Subcutaneous abdominal adipose tissue (tissue), 5 donors: Measurements from ENCODE around the gene THRAP3.

ENCODE experiments used
- H3K27ac ChIP-seq: one replicate; pipeline ENCODE4 v1.7.0; 2013; ENCODE audit warnings: low read depth, mild to moderate bottlenecking, inconsistent platforms, low read length, moderate library complexity
- H3K27me3 ChIP-seq, 5 donors: one replicate each; pipeline ENCODE4 v1.7.0; 2013; ENCODE audit warnings: low read length in 5 of 5, inconsistent platforms in 1 of 5; ENCODE audit not compliant: control insufficient read depth in 5 of 5, insufficient read depth in 4 of 5
- H3K36me3 ChIP-seq, 5 donors: one replicate each; pipeline ENCODE4 v1.7.0; 2013; ENCODE audit warnings: low read length in 5 of 5; ENCODE audit not compliant: control insufficient read depth in 5 of 5, insufficient read depth in 5 of 5
- H3K4me1 ChIP-seq, 5 donors: one replicate each; pipeline ENCODE4 v1.7.0; 2013; ENCODE audit warnings: low read length in 5 of 5, mild to moderate bottlenecking in 3 of 5, moderate library complexity in 1 of 5; ENCODE audit not compliant: control insufficient read depth in 5 of 5, insufficient read depth in 5 of 5
- H3K4me3 ChIP-seq, 5 donors: one replicate each; pipeline ENCODE4 v1.7.0; 2013; ENCODE audit warnings: low read length in 5 of 5, low read depth in 1 of 5
- H3K9ac ChIP-seq, 5 donors: one replicate each; pipeline ENCODE4 v1.7.0; 2013; ENCODE audit warnings: low read length in 5 of 5, mild to moderate bottlenecking in 4 of 5, moderate library complexity in 3 of 5
- H3K9me3 ChIP-seq, 5 donors: one replicate each; pipeline ENCODE4 v1.7.0; 2013; ENCODE audit warnings: low read length in 5 of 5; ENCODE audit not compliant: control insufficient read depth in 5 of 5
- donor health status: healthy.
- donor health status: healthy.
- donor health status: healthy.
- donor health status: healthy.
- donor health status: healthy.

THRAP3 gene

GRCh38 chr1:36269408-36269838 is 45.2 kb downstream of the THRAP3 start:
- H3K27ac ChIP-seq, result no peak overlapping the region
- no peak overlapping the region for H3K9ac ChIP-seq
- peaks cover 0 to 13% (median 11%) of the 10 kb centered on the region in 5 donors for H3K4me1 ChIP-seq
- peaks cover 10 to 30% (median 22%) of the 10 kb centered on the region in 5 donors for H3K36me3 ChIP-seq
- H3K9me3 ChIP-seq, result no peaks in the 10 kb centered on the region
- no peak overlapping the region for H3K4me3 ChIP-seq
- no peaks in the 10 kb centered on the region for H3K27me3 ChIP-seq

- H3K27ac ChIP-seq, result no peak overlapping the region
- no peaks in the 10 kb centered on the region for H3K27me3 ChIP-seq
- H3K36me3 ChIP-seq, result peaks cover 10 to 28% (median 19%) of the 10 kb centered on the region in 5 donors
- no peak overlapping the region for H3K9ac ChIP-seq
- H3K4me1 ChIP-seq, result peaks cover 0 to 7% (median 5%) of the 10 kb centered on the region in 5 donors
- no peaks in the 10 kb centered on the region for H3K9me3 ChIP-seq
- no peak overlapping the region for H3K4me3 ChIP-seq
Measured at GRCh38 chr1:36273024-36273423, 48.8 kb downstream of the THRAP3 start.

- H3K36me3 ChIP-seq, result peaks cover 10 to 25% (median 17%) of the 10 kb centered on the region in 5 donors
- no peak overlapping the region for H3K27ac ChIP-seq
- no peaks in the 10 kb centered on the region for H3K27me3 ChIP-seq
- no peak overlapping the region for H3K4me3 ChIP-seq
- H3K4me1 ChIP-seq, result peaks cover 0 to 7% (median 6%) of the 10 kb centered on the region in 5 donors
- no peaks in the 10 kb centered on the region for H3K9me3 ChIP-seq
- no peak overlapping the region for H3K9ac ChIP-seq
Measured at GRCh38 chr1:36274201-36274600, 50.0 kb downstream of the THRAP3 start.

- Histone ChIP-seq H3K9me3 (no peaks in the 10 kb centered on the region), H3K4me1 (peaks cover 0 to 12% (median 11%) of the 10 kb centered on the region in 5 donors), H3K4me3 (no peak overlapping the region), H3K9ac (no peak overlapping the region), H3K27me3 (no peaks in the 10 kb centered on the region), H3K27ac (no peak overlapping the region), H3K36me3 (peaks cover 8 to 16% (median 14%) of the 10 kb centered on the region in 5 donors)
Measured at GRCh38 chr1:36276688-36277087, 52.4 kb downstream of the THRAP3 start.

- peaks cover 6 to 22% (median 14%) of the 10 kb centered on the region in 5 donors for H3K36me3 ChIP-seq
- no peaks in the 10 kb centered on the region for H3K27me3 ChIP-seq
- no peak overlapping the region for H3K9ac ChIP-seq
- no peak overlapping the region for H3K4me3 ChIP-seq
- H3K4me1 ChIP-seq, result peaks cover 0 to 18% (median 17%) of the 10 kb centered on the region in 5 donors
- peak overlapping the region; percentile 62 for H3K27ac ChIP-seq
- H3K9me3 ChIP-seq, result no peaks in the 10 kb centered on the region
Measured at GRCh38 chr1:36279110-36279788, 55.0 kb downstream of the THRAP3 start.

- no peak overlapping the region for H3K4me3 ChIP-seq
- peaks cover 10 to 28% (median 19%) of the 10 kb centered on the region in 5 donors for H3K36me3 ChIP-seq
- no peaks in the 10 kb centered on the region for H3K27me3 ChIP-seq
- peak overlapping the region; percentile 62 for H3K27ac ChIP-seq
- peak overlapping the region in 1 of 5 donors; percentile 32 for H3K9ac ChIP-seq
- H3K9me3 ChIP-seq, result no peaks in the 10 kb centered on the region
- H3K4me1 ChIP-seq, result peaks cover 0 to 24% (median 22%) of the 10 kb centered on the region in 5 donors
Measured at GRCh38 chr1:36279789-36280296, 55.6 kb downstream of the THRAP3 start.

- Histone ChIP-seq H3K36me3 (peaks cover 34 to 62% (median 36%) of the 10 kb centered on the region in 5 donors), H3K4me3 (no peak overlapping the region), H3K9ac (peak overlapping the region in 2 of 5 donors; percentile 16 to 60), H3K4me1 (peaks cover 0 to 28% (median 24%) of the 10 kb centered on the region in 5 donors), H3K27ac (peak overlapping the region; percentile 78), H3K9me3 (no peaks in the 10 kb centered on the region), H3K27me3 (no peaks in the 10 kb centered on the region)
Measured at GRCh38 chr1:36284061-36284460, 59.8 kb downstream of the THRAP3 start.

- Histone ChIP-seq H3K4me3 (no peak overlapping the region), H3K9ac (peak overlapping the region in 1 of 5 donors; percentile 16), H3K9me3 (no peaks in the 10 kb centered on the region), H3K4me1 (peaks cover 0 to 24% (median 21%) of the 10 kb centered on the region in 5 donors), H3K27ac (peak overlapping the region; percentile 78), H3K27me3 (no peaks in the 10 kb centered on the region), H3K36me3 (peaks cover 38 to 67% (median 41%) of the 10 kb centered on the region in 5 donors)
Measured at GRCh38 chr1:36284517-36284916, 60.3 kb downstream of the THRAP3 start.

- Histone ChIP-seq H3K4me1 (peaks cover 0 to 20% (median 16%) of the 10 kb centered on the region in 5 donors), H3K27me3 (no peaks in the 10 kb centered on the region), H3K27ac (peak overlapping the region; percentile 78), H3K9me3 (no peaks in the 10 kb centered on the region), H3K9ac (no peak overlapping the region), H3K36me3 (peaks cover 43 to 78% (median 51%) of the 10 kb centered on the region in 5 donors), H3K4me3 (no peak overlapping the region)
Measured at GRCh38 chr1:36285443-36286101, 61.3 kb downstream of the THRAP3 start.

GRCh38 chr1:36286802-36287201 is 62.6 kb downstream of the THRAP3 start:
- no peak overlapping the region for H3K4me3 ChIP-seq
- peaks cover 0 to 21% (median 16%) of the 10 kb centered on the region in 5 donors for H3K4me1 ChIP-seq
- peak overlapping the region; percentile 78 for H3K27ac ChIP-seq
- no peaks in the 10 kb centered on the region for H3K9me3 ChIP-seq
- H3K27me3 ChIP-seq, result no peaks in the 10 kb centered on the region
- H3K9ac ChIP-seq, result no peak overlapping the region
- H3K36me3 ChIP-seq, result peaks cover 51 to 87% (median 63%) of the 10 kb centered on the region in 5 donors
